Activated CD4-positive, alpha-beta T cell treated with anti-CD3 and anti-CD28 coated beads, Interleukin-2, amount 50 U/mL, for 48 hours (primary cell): Measurements from ENCODE around the gene DIP2B.

Experiments used
- DNase-seq, 2 experiments: peaks; one replicate each; pipeline ENCODE4 v3.0.0-alpha.2; 2020

The DIP2B gene

DNA sequence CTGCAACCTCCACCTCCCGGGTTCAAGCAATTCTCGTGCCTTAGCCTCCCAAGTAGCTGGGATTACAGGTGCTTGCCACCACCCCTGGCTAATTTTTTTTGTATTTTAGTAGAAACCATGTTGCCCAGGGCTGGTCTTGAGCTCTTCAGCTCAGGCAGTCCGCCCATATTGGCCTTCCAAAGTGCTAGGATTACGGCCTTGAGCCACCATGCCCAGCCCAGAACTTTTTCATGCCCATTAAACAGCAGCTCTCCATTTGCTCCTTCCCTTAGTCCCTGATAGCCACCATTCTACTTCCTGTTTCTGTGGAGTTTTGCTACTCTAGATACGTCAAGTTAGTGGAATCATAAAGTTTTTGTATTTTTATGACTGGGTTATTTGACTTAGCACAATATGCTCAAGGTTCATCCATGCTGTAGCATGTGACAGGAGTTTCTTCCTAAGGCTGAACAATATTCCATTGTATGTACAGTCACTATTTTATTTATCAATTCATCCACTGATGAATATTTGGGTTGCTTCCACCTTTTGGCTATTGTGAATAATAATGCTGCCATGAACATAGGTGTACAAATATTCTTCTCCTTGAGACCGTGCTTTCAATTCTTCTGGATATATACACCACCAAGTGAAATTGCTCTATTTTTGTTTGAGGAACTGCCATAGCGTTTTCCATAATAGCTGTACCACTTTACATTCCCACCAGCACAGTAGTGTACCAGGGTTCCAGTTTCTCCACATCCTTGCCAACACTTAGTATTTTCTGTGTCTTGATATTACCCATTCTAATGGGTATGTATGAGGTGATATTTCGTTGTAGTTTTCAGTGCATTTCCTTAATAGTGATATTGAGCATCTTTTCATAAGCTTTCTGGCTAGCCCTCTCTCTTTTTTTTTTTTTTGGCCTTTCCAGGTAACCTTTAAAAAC, 274.1 kb downstream of the DIP2B start:
- no peak for DNase-seq

- DNase-seq: no peak
These were observed 275.2 kb downstream of the DIP2B start for GRCh38 chr12:50780013-50780412.

DNA sequence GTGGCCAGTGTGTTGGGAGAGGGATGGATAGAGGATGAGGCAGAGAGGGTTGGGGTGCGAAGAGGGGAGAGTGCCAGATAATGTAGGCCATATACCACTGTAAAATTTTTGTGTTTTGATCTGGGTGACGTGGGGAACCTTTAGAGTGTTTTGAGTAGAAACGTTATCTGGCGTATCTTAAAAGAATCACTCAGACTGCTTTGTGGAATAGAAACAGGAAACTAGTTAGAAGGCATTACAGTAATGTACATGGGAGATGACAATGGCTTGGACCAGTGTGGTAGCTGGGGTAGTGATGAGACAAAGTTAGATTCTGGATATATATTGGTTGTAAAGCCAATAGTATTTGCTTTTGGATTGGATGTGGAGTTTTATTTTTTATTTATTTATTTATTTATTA, 279.7 kb downstream of the DIP2B start:
- DNase-seq: no peak

DNA sequence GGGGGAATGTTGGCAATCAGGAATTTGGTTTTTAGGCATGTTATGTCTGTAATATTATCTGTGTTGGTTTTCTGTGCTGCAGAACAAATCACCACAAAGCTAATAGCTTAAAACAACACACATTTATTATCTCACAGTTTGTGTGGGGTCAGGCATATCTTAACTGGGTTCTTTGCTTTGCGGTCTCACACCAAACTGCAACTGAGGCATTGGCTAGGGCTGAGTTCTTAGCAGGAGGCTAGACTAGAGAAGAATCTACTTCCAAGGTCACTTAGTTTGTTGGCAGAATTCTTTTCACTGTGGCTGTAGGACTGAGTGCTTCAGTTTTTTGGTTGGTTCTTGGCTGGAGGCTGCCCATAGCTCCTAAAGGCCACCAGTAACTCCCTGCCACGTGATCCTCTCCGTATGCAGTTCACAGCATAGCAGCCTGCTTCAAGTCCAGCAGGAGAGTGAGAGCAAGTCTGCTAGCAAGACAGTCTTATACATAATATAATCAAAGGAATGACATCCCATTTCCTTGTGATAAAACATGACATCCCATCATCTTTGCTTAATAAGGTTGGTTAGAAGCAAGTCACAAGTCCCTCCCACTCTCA, 280.7 kb downstream of the DIP2B start:
- DNase-seq: no peak

DNA sequence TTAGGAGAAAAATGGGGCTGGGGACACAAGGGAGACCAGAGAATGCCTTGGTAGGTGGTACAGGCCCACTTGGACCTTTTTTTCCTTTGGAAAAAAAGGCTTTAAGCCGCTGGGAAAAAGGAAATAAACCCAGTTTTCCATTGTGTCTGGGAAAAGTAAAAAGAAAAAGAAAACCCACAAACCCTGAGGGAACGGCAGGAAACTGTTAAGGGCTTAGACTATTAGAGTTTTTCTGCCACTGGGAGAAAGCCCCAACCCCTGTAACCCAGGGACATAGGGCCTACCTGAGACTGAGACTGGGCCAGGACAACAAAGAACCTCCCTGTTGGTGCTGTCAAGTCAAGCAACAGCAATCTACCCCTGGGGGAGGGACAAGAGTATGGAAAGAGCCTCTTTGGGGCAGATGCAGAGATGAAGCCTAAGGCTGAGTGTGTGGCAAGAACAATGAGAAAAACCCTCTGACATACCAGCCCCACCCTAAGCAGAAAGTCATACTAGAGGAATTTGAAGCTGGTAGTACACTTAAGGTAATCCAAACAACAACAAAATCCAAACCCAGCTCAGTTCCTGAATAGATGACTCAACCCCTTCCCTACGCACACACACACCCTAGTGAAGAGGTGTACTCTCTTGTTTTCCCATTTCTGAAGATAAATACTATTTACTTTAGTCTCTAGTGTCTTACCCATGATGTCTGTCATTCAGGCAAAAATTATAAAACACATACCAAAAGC, 281.9 kb downstream of the DIP2B start:
- no peak for DNase-seq

GRCh38 chr12:50787618-50788017, 282.8 kb downstream of the DIP2B start:
- DNase-seq: no peak

DNA sequence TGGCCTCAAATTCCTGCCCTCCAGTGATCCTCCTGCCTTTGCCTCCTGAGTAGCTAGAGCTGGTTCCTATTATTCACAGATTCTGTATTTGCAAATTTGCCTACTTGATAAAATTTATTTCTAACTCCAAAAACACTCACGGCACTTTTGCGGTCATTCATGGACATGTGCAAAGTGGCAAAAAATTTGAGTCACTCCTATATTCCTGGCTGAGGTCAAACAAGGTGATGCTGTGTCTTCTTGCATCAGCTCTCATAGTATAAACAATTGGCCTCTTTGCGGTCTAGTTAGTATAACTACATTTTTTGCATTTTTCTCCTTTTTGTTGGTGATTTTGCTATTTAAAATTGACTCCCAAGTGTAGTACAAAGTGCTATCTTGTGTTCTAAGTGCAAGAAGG, 283.8 kb downstream of the DIP2B start:
- DNase-seq: no peak

GRCh38 chr12:50790081-50790480, 285.3 kb downstream of the DIP2B start:
- no peak for DNase-seq
